ENCODE data around the gene TSPAN2.

DNA sequence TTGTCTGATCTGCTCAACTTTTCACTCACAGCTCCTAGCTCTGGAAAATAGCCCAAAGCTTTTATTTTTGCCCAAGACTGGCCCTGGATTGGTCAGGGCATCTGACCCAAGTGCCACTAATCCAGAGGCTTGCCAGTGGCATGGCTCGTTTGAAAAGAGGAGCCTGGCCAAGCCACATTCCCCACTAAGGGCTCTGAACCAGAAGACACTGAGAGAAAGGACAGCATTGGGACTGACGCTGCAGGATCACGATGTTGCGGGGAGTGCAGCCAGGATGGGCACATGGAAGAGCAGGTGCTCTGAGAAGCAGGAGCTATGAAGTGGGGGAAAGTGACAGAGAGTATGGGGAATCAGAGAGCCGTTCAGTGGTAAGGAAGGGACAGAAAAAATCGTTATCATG is 44.9 kb upstream of the TSPAN2 start:
- TF ChIP-seq, protein P1, sequence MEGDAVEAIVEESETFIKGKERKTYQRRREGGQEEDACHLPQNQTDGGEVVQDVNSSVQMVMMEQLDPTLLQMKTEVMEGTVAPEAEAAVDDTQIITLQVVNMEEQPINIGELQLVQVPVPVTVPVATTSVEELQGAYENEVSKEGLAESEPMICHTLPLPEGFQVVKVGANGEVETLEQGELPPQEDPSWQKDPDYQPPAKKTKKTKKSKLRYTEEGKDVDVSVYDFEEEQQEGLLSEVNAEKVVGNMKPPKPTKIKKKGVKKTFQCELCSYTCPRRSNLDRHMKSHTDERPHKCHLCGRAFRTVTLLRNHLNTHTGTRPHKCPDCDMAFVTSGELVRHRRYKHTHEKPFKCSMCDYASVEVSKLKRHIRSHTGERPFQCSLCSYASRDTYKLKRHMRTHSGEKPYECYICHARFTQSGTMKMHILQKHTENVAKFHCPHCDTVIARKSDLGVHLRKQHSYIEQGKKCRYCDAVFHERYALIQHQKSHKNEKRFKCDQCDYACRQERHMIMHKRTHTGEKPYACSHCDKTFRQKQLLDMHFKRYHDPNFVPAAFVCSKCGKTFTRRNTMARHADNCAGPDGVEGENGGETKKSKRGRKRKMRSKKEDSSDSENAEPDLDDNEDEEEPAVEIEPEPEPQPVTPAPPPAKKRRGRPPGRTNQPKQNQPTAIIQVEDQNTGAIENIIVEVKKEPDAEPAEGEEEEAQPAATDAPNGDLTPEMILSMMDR (IDR thresholded peaks at IDR 0.05): no peak
- no peak for TF ChIP-seq POLR2A (IDR thresholded peaks at IDR 0.05)
